Smooth muscle cell of the coronary artery (primary cell): ENCODE measurements around the gene HAND2. TPM values are rescaled to one million over a fixed set of nuclear protein-coding genes. Genes with fewer than 3 reads are reported as not detected.

Experiments
- total RNA-seq: library from RNA; depleted of rRNA; stranded (reverse); fragments of >200 nt; gene quantifications from 2 replicates; pipeline ENCODE4 v1.2.3, GENCODE V29; 2014; ENCODE audit warnings: low replicate concordance

The HAND2 gene
- total RNA-seq, result 9.1 and 12.6 TPM in 2 replicates

GRCh38 chr4:173529477-173530325 lies at the start of gene HAND2:
HAND2 (minus strand) TSS chr4:173530229; CDS start chr4:173529289, 940 bp downstream.

Other genes starting within 250 kb of the HAND2 start
- gene HMGB2, start 195.9 kb downstream of the HAND2 start, total RNA-seq, result 35.6 and 48.3 TPM in 2 replicates
- gene SAP30, start 159.3 kb downstream of the HAND2 start, total RNA-seq, result 12.8 and 30.5 TPM in 2 replicates
- 0.23 and 0.35 TPM in 2 replicates for gene SCRG1, start 131.1 kb downstream of the HAND2 start, total RNA-seq